B cell (primary cell): ENCODE data around the gene CCDC50. TPM values are rescaled to one million over a fixed set of nuclear protein-coding genes. Genes with fewer than 3 reads are reported as not detected.

ENCODE experiments used
- ATAC-seq: fragments of 200-7000 bp; cut with Tn5 transposase; one replicate; pipeline ENCODE4 v1.10.0; 2021; ENCODE audit warnings: low read depth, mild to moderate bottlenecking, moderate number of reproducible peaks, moderate library complexity
- CTCF ChIA-PET: fragments of 350-600 bp; sonication (Branson Sonifier 250); formaldehyde crosslinking; loops from one replicate; lab custom pipeline; 2021; ENCODE audit warnings: antibody characterized with exemption, inconsistent platforms; lab: Charles Lee
- POLR2A ChIA-PET: fragments of 350-600 bp; sonication (Branson Sonifier 250); formaldehyde crosslinking; loops from one replicate; lab custom pipeline; 2021; ENCODE audit warnings: antibody characterized with exemption; lab: Charles Lee
- DNase-seq: peaks from one replicate; pipeline ENCODE4 v3.0.0; 2013
- H2AFZ ChIP-seq: 2 replicates; pipeline ENCODE4 v1.6.1; 2012; ENCODE audit warnings: mild to moderate bottlenecking, low read depth, low read length; ENCODE audit not compliant: insufficient read depth, poor library complexity, severe bottlenecking
- H3K27ac ChIP-seq, 2 donors: 1 replicate in 1 of 2; 2 replicates in 1 of 2; pipeline ENCODE4 v1.5.1; 2012 to 2013; ENCODE audit warnings: low read length in 2 of 2, mild to moderate bottlenecking in 2 of 2, moderate library complexity in 1 of 2
- H3K27me3 ChIP-seq, 4 experiments: fragments of 200-600 bp in 1 of 4; sonication (generic) in 1 of 4; replicated peaks in 1 of 4; 1 replicate in 2 of 4; 2 replicates in 2 of 4; pipeline versions ENCODE4 v1.6.1 to v1.7.0; 2013 to 2016; ENCODE audit warnings: low read length in 3 of 4, mild to moderate bottlenecking in 2 of 4, mixed read lengths in 1 of 4, moderate library complexity in 1 of 4; ENCODE audit not compliant: insufficient read depth in 4 of 4, control insufficient read depth in 3 of 4; ENCODE audit errors: control extremely low read depth in 1 of 4
- H3K36me3 ChIP-seq, 2 experiments: replicated peaks in 1 of 2; 1 replicate in 1 of 2; 2 replicates in 1 of 2; pipeline versions ENCODE4 v1.6.1 to v1.7.1; 2013; ENCODE audit warnings: low read length in 1 of 2; ENCODE audit not compliant: insufficient read depth in 2 of 2, control insufficient read depth in 1 of 2; ENCODE audit errors: control extremely low read depth in 1 of 2, extremely low read depth in 1 of 2
- H3K4me1 ChIP-seq, 2 donors: fragments of 200-600 bp in 1 of 2; sonication (generic) in 1 of 2; 1 replicate in 1 of 2; 2 replicates in 1 of 2; pipeline versions ENCODE4 v1.5.1 to v1.6.1; 2013 to 2017; ENCODE audit warnings: low read length in 2 of 2; ENCODE audit not compliant: control insufficient read depth in 2 of 2, insufficient read depth in 2 of 2
- H3K4me2 ChIP-seq: replicated peaks from 2 replicates; pipeline ENCODE3; 2012; ENCODE audit warnings: mild to moderate bottlenecking, low read depth, low read length; ENCODE audit not compliant: poor library complexity, severe bottlenecking
- H3K4me3 ChIP-seq, 5 experiments: fragments of 200-600 bp in 1 of 5; sonication (generic) in 1 of 5; 1 replicate in 3 of 5; 2 replicates in 2 of 5; pipeline versions ENCODE4 v1.5.1 to v1.7.0; 2011 to 2016; ENCODE audit warnings: low read length in 4 of 5, mild to moderate bottlenecking in 4 of 5, low read depth in 2 of 5, control low read depth in 1 of 5, moderate library complexity in 1 of 5; ENCODE audit not compliant: insufficient read depth in 1 of 5; ENCODE audit errors: control extremely low read depth in 1 of 5, extremely low read depth in 1 of 5
- H3K79me2 ChIP-seq: fragments of 200-600 bp; sonication (generic); one replicate; pipeline ENCODE4 v1.6.0; 2016; ENCODE audit warnings: low read length; ENCODE audit not compliant: control insufficient read depth, insufficient read depth
- H3K9ac ChIP-seq: fragments of 200-600 bp; sonication (generic); 2 replicates; pipeline ENCODE4 v1.6.1; 2017; ENCODE audit warnings: mild to moderate bottlenecking, low read length, moderate library complexity
- H3K9me3 ChIP-seq, 3 donors: one replicate each; pipeline versions ENCODE4 v1.6.1 to v1.7.1; 2013; ENCODE audit warnings: low read length in 2 of 3; ENCODE audit not compliant: control insufficient read depth in 2 of 3, insufficient read depth in 1 of 3; ENCODE audit errors: control extremely low read depth in 1 of 3
- H4K20me1 ChIP-seq: 2 replicates; pipeline ENCODE4 v1.6.0; 2012; ENCODE audit warnings: mild to moderate bottlenecking, low read length; ENCODE audit not compliant: insufficient read depth, control insufficient read depth, poor library complexity, severe bottlenecking
- H3K27ac Mint-ChIP-seq: one replicate; pipeline ENCODE4 v1.8.0; 2021; ENCODE audit warnings: mixed read lengths
- H3K27me3 Mint-ChIP-seq: one replicate; pipeline ENCODE4 v1.8.0; 2021; ENCODE audit warnings: mixed read lengths
- H3K4me1 Mint-ChIP-seq: one replicate; pipeline ENCODE4 v1.8.0; 2021; ENCODE audit warnings: mixed read lengths
- H3K4me3 Mint-ChIP-seq: one replicate; pipeline ENCODE4 v1.8.0; 2021; ENCODE audit warnings: mixed read lengths
- H3K9me3 Mint-ChIP-seq: one replicate; pipeline ENCODE4 v1.8.0; 2022; ENCODE audit warnings: mixed read lengths; ENCODE audit not compliant: insufficient read depth
- CTCF ChIP-seq: fragments of 200-600 bp; IDR thresholded peaks from one replicate; pipeline ENCODE4 v1.8.0; 2022; ENCODE audit warnings: antibody characterized with exemption, mild to moderate bottlenecking
- EZH2 ChIP-seq: IDR thresholded peaks from 2 replicates; pipeline ENCODE4 v1.6.1; 2012; ENCODE audit warnings: borderline replicate concordance, low read depth, mild to moderate bottlenecking, moderate library complexity, low read length; ENCODE audit not compliant: insufficient read depth, poor library complexity, severe bottlenecking
- WGBS: methylation state at CpG from one replicate; pipeline ENCODE4 v1.1.5; 2013; ENCODE audit warnings: missing lambda C conversion rate; ENCODE audit not compliant: insufficient coverage; 5-methylcytosine and 5-hydroxymethylcytosine counted together
- intact Hi-C: fragments of 100-400 bp; cut with micrococcal nuclease; formaldehyde crosslinking; loops from one replicate; pipeline ENCODE4 v1.10.0; 2022
- polyA plus RNA-seq: library from polyadenylated mRNA; depleted of rRNA; stranded (reverse); fragments of >200 nt; gene quantifications from 2 replicates; pipeline ENCODE4 v1.2.3, GENCODE V29; 2012
- total RNA-seq, 2 donors: library from RNA; stranded (reverse); fragments of 120-200 nt in 1 of 2; gene quantifications; 1 replicate in 1 of 2; 2 replicates in 1 of 2; pipeline versions ENCODE4 v1.2.3 to v1.2.4, GENCODE V29; 2013 to 2022

The CCDC50 gene
- total and polyA plus RNA-seq, 2 donors (not counting 1 experiment from before 2014, with no cell fraction given): 48.7 to 121 TPM

GRCh38 chr3:191320316-191320715 is 8.9 kb upstream of the CCDC50 start:
- no peak overlapping the region for H3K27ac ChIP-seq
- no peaks in the 10 kb centered on the region for H3K36me3 ChIP-seq
- intact Hi-C loops: no loop called here
- no peak for ATAC-seq
- H4K20me1 ChIP-seq: no peaks in the 10 kb centered on the region
- ChIA-PET CTCF (no interaction called here), POLR2A (interaction anchor here (0.6 kb wide), 1 partner anchor 87 kb away, joined by 3 read pairs; no protein-coding TSS in a partner anchor)
- no peaks in the 10 kb centered on the region for H3K4me1 Mint-ChIP-seq
- no peaks in the 10 kb centered on the region for H3K27me3 ChIP-seq
- H3K9me3 ChIP-seq: peaks cover 0 to 9% (median 0%) of the 10 kb centered on the region in 3 donors
- H3K27ac Mint-ChIP-seq: no peak overlapping the region
- H3K4me3 Mint-ChIP-seq: no peak overlapping the region
- WGBS: 94% methylated on average over 5 of the region's 5 CpGs
- H3K4me3 ChIP-seq: no peak overlapping the region
- H3K9ac ChIP-seq: no peak overlapping the region
- H3K79me2 ChIP-seq: no peaks in the 10 kb centered on the region
- no peak overlapping the region for H3K4me2 ChIP-seq
- no peak for TF ChIP-seq CTCF
- no peak for TF ChIP-seq EZH2
- H2AFZ ChIP-seq: no peak overlapping the region
- no peaks in the 10 kb centered on the region for H3K9me3 Mint-ChIP-seq
- H3K4me1 ChIP-seq: no peaks in the 10 kb centered on the region
- no peak for DNase-seq
- H3K27me3 Mint-ChIP-seq: no peaks in the 10 kb centered on the region

- no peak overlapping the region for H3K4me3 ChIP-seq
- CTCF ChIA-PET: interaction anchor here (1.1 kb wide), 1 partner anchor 9 kb away, joined by 3 read pairs; the partner anchor contains the start of gene UTS2B
- ATAC-seq (no peak), DNase-seq (no peak)
- H3K79me2 ChIP-seq: no peaks in the 10 kb centered on the region
- intact Hi-C loops: no loop called here
- no peaks in the 10 kb centered on the region for H4K20me1 ChIP-seq
- H3K4me1 ChIP-seq: no peaks in the 10 kb centered on the region
- Mint-ChIP-seq H3K4me3 (no peak overlapping the region), H3K4me1 (no peaks in the 10 kb centered on the region), H3K9me3 (no peaks in the 10 kb centered on the region), H3K27me3 (no peaks in the 10 kb centered on the region), H3K27ac (no peak overlapping the region)
- no CpG with 5 or more reads among the region's 4 CpGs for WGBS
- no peak overlapping the region for H2AFZ ChIP-seq
- no peaks in the 10 kb centered on the region for H3K27me3 ChIP-seq
- POLR2A ChIA-PET: interaction anchor here (0.6 kb wide), 1 partner anchor 88 kb away, joined by 3 read pairs; no protein-coding TSS in a partner anchor
- H3K27ac ChIP-seq: no peak overlapping the region
- H3K9me3 ChIP-seq: peaks cover 0 to 9% (median 0%) of the 10 kb centered on the region in 3 donors
- TF ChIP-seq EZH2 (no peak), CTCF (no peak)
- no peak overlapping the region for H3K4me2 ChIP-seq
- no peak overlapping the region for H3K9ac ChIP-seq
- H3K36me3 ChIP-seq: no peaks in the 10 kb centered on the region
Measured at GRCh38 chr3:191321019-191321767, 8.0 kb upstream of the CCDC50 start.
